Activated CD4-positive, alpha-beta T cell treated with anti-CD3 and anti-CD28 coated beads, Interleukin-2, Interleukin-6, amounts not matched to agents 100 ng/mL and 50 ng/mL, durations not matched to agents 16 hours and 8 hours (primary cell): ENCODE measurements around the gene SRRM3.
"Not testable (repeated sequence)": the region's sequence is repeated elsewhere in the genome, so short reads cannot be mapped to it uniquely, and the experiment has no call there.

Experiments
- DNase-seq: peaks from one replicate; pipeline ENCODE4 v3.0.0-alpha.2; 2020

The SRRM3 gene

GRCh38 chr7:76201732-76202665 is at the start of gene SRRM3:
Gene SRRM3, plus strand, starts transcription at chr7:76201896. Its CDS starts 33,171 bp downstream, at chr7:76235067.
- DNase-seq, result peak; percentile 89

GRCh38 chr7:76151932-76152331 is 49.8 kb upstream of the SRRM3 start:
- no peak for DNase-seq

GRCh38 chr7:76153571-76154230 is 48.0 kb upstream of the SRRM3 start:
- peak; percentile 1 for DNase-seq

- DNase-seq, result no peak
Measured at GRCh38 chr7:76155938-76156337, 45.8 kb upstream of the SRRM3 start.

GRCh38 chr7:76156992-76157685 is 44.6 kb upstream of the SRRM3 start:
- DNase-seq, result not testable (repeated sequence)

GRCh38 chr7:76158416-76158815 is 43.3 kb upstream of the SRRM3 start:
- not testable (repeated sequence) for DNase-seq

- not testable (repeated sequence) for DNase-seq
Measured at GRCh38 chr7:76162416-76163170, 39.1 kb upstream of the SRRM3 start.

- DNase-seq, result not testable (repeated sequence)
Measured at GRCh38 chr7:76163812-76164211, 37.9 kb upstream of the SRRM3 start.

GRCh38 chr7:76165106-76165972 is 36.4 kb upstream of the SRRM3 start:
- DNase-seq, result no peak

- DNase-seq, result no peak
Measured at GRCh38 chr7:76165973-76166403, 35.7 kb upstream of the SRRM3 start.

- DNase-seq, result peak; percentile 96
Measured at GRCh38 chr7:76166404-76167255, 35.1 kb upstream of the SRRM3 start.

- no peak for DNase-seq
Measured at GRCh38 chr7:76173566-76174205, 28.0 kb upstream of the SRRM3 start.

- DNase-seq, result not testable (repeated sequence)
Measured at GRCh38 chr7:76176951-76177350, 24.7 kb upstream of the SRRM3 start.

GRCh38 chr7:76179686-76180085 is 22.0 kb upstream of the SRRM3 start:
- DNase-seq, result no peak

- DNase-seq, result no peak
Measured at GRCh38 chr7:76182225-76182960, 19.3 kb upstream of the SRRM3 start.

GRCh38 chr7:76185187-76185896 is 16.4 kb upstream of the SRRM3 start:
- no peak for DNase-seq

- no peak for DNase-seq
Measured at GRCh38 chr7:76187272-76187671, 14.4 kb upstream of the SRRM3 start.

- no peak for DNase-seq
Measured at GRCh38 chr7:76189276-76189675, 12.4 kb upstream of the SRRM3 start.
